Karpas-422 (cell line): ENCODE results near the gene PTGR3. TPM values are rescaled to one million over a fixed set of nuclear protein-coding genes. Genes with fewer than 3 reads are reported as not detected.

Experiments
- DNase-seq: peaks from one replicate; pipeline ENCODE4 v3.0.0-alpha.2; 2015
- H2AFZ ChIP-seq: fragments of 200-600 bp; sonication (generic); 2 replicates; pipeline ENCODE4 v1.6.1; 2014; ENCODE audit warnings: antibody characterized with exemption, low read length, mixed read lengths
- H3K27ac ChIP-seq: fragments of 200-600 bp; sonication (generic); 2 replicates; pipeline ENCODE4 v1.5.1; 2014; ENCODE audit warnings: mild to moderate bottlenecking, low read length, moderate library complexity
- H3K27me3 ChIP-seq: fragments of 200-600 bp; sonication (generic); 2 replicates; pipeline ENCODE4 v1.6.1; 2014; ENCODE audit warnings: low read length, mixed read lengths
- H3K36me3 ChIP-seq: fragments of 200-600 bp; sonication (generic); 2 replicates; pipeline ENCODE4 v1.6.1; 2014; ENCODE audit warnings: low read length, mixed read lengths; ENCODE audit not compliant: insufficient read depth
- H3K4me1 ChIP-seq: fragments of 200-600 bp; sonication (generic); 2 replicates; pipeline ENCODE4 v1.6.1; 2014; ENCODE audit warnings: mild to moderate bottlenecking, low read length, mixed read lengths
- H3K4me2 ChIP-seq: fragments of 200-600 bp; sonication (generic); 2 replicates; pipeline ENCODE4 v1.6.1; 2014; ENCODE audit warnings: low read length, low read depth, mild to moderate bottlenecking; ENCODE audit not compliant: poor library complexity, severe bottlenecking
- H3K4me3 ChIP-seq: fragments of 200-600 bp; sonication (generic); 2 replicates; pipeline ENCODE4 v1.5.1; 2014; ENCODE audit warnings: mild to moderate bottlenecking, antibody characterized with exemption, low read length, mixed read lengths
- H3K79me2 ChIP-seq: fragments of 200-600 bp; sonication (generic); 2 replicates; pipeline ENCODE4 v1.6.1; 2014; ENCODE audit warnings: mild to moderate bottlenecking, low read length, mixed read lengths
- H3K9ac ChIP-seq: fragments of 200-600 bp; sonication (generic); 2 replicates; pipeline ENCODE4 v1.6.0; 2014; ENCODE audit warnings: low read length
- H3K9me2 ChIP-seq: fragments of 200-600 bp; sonication (generic), shearing (Covaris generic); replicated peaks from 2 replicates; pipeline ENCODE4 v1.6.0; 2014; ENCODE audit warnings: mild to moderate bottlenecking, low read length, moderate library complexity; ENCODE audit not compliant: insufficient read depth
- H3K9me3 ChIP-seq: fragments of 300-700, 200-600 bp; sonication (generic); 2 replicates; pipeline ENCODE4 v1.6.1; 2014; ENCODE audit warnings: low read length, mixed read lengths
- H4K20me1 ChIP-seq: fragments of 200-600 bp; sonication (generic); 2 replicates; pipeline ENCODE4 v1.6.1; 2014; ENCODE audit warnings: mild to moderate bottlenecking, antibody characterized with exemption, low read length, low read depth; ENCODE audit not compliant: insufficient read depth
- total RNA-seq: library from RNA; depleted of rRNA; stranded (reverse); fragments of >200 nt; shearing (Covaris generic); gene quantifications from 2 replicates; pipeline ENCODE4 v1.2.3, GENCODE V29; 2014; ENCODE audit warnings: low replicate concordance

Gene PTGR3
- total RNA-seq, 1 experiment from 2014 or later = 6.6 TPM

DNA sequence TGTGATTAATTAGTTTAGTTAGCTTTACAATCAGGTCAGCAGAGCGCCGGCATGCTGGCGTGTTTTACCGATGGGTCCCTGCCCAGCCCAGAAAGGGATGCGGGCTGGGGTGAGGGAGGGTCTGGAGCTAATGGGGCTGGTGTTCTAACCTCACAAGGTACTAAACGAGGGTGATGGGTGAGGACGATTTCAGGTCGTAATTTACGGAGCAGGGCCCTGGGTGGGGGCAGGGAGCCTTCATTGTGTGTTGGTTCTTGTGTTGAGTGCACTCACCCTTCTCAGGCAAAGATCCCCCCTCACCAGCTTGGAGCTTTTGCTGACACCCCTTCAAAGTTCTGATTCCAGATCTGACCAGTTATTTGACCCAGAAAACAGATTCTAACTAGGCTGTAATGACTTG lies 39.5 kb downstream of the PTGR3 start:
- no peak overlapping the region for H2AFZ ChIP-seq
- no peak overlapping the region for H3K27ac ChIP-seq
- no peak overlapping the region for H3K4me3 ChIP-seq
- no peaks in the 10 kb centered on the region for H4K20me1 ChIP-seq
- no peak overlapping the region for H3K9ac ChIP-seq
- no peaks in the 10 kb centered on the region for H3K4me1 ChIP-seq
- no peaks in the 10 kb centered on the region for H3K79me2 ChIP-seq
- H3K36me3 ChIP-seq = no peaks in the 10 kb centered on the region
- H3K9me2 ChIP-seq = no peaks in the 10 kb centered on the region
- H3K27me3 ChIP-seq = no peaks in the 10 kb centered on the region
- H3K4me2 ChIP-seq = no peak overlapping the region
- H3K9me3 ChIP-seq = no peaks in the 10 kb centered on the region
- DNase-seq = no peak

GRCh38 chr18:75168619-75169018 lies 40.3 kb downstream of the PTGR3 start:
- Histone ChIP-seq H4K20me1 (no peaks in the 10 kb centered on the region), H3K4me3 (no peak overlapping the region), H3K9ac (no peak overlapping the region), H3K36me3 (no peaks in the 10 kb centered on the region), H3K27ac (no peak overlapping the region), H3K79me2 (no peaks in the 10 kb centered on the region), H3K27me3 (no peaks in the 10 kb centered on the region), H3K9me2 (no peaks in the 10 kb centered on the region), H3K9me3 (no peaks in the 10 kb centered on the region), H3K4me2 (no peak overlapping the region), H2AFZ (no peak overlapping the region), H3K4me1 (no peaks in the 10 kb centered on the region)
- DNase-seq = no peak

DNA sequence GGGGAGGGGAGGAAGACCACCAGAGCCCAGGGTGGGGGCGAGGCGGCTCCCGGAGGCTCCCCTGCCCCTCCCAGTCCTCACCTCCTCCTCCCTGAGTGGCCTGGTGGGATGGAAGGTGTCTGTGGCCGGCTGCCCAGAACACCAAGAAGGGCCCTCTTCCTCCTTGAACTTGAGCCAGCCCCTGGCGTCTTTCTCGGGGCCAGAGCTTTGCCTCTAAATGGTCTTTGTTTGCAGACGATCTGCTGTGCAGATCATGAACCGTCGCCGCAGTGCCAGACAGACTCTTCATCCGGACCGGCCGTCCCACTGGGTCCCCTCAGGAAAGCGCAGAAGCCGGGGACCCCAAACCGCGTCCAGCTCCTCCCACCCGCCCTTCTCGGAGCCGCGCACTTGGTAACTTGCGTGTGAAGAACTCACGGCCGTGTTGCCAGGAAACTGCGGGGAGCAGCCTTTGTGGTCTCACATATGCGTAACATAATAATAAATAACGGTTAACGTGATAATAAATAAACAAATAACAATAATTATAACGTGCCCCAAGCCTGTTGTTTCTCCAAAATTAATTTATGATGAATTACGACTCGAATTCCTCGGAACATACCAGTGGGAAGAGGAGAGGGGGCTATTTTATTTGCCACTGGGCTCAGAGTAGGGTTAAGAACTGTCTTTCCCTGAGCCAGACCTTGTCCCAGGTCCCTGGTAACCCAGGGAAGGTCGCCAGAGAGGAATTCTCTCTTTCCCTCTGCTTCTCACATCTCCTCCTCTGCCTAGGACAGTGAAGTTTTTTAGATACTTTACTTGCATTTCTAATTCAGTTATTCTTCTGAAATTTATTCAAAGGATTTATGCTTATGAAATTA lies 41.0 kb downstream of the PTGR3 start:
- no peak for DNase-seq
- Histone ChIP-seq H3K9ac (no peak overlapping the region), H2AFZ (no peak overlapping the region), H3K4me3 (no peak overlapping the region), H3K36me3 (no peaks in the 10 kb centered on the region), H3K79me2 (no peaks in the 10 kb centered on the region), H4K20me1 (no peaks in the 10 kb centered on the region), H3K4me1 (no peaks in the 10 kb centered on the region), H3K27ac (no peak overlapping the region), H3K4me2 (no peak overlapping the region), H3K9me2 (no peaks in the 10 kb centered on the region), H3K9me3 (no peaks in the 10 kb centered on the region), H3K27me3 (no peaks in the 10 kb centered on the region)

GRCh38 chr18:75167137-75167536 lies 41.8 kb downstream of the PTGR3 start:
- no peaks in the 10 kb centered on the region for H3K79me2 ChIP-seq
- no peak for DNase-seq
- no peaks in the 10 kb centered on the region for H3K27me3 ChIP-seq
- H4K20me1 ChIP-seq = no peaks in the 10 kb centered on the region
- no peak overlapping the region for H3K9ac ChIP-seq
- H3K4me3 ChIP-seq = no peak overlapping the region
- H2AFZ ChIP-seq = no peak overlapping the region
- no peaks in the 10 kb centered on the region for H3K9me2 ChIP-seq
- H3K27ac ChIP-seq = no peak overlapping the region
- H3K4me2 ChIP-seq = no peak overlapping the region
- H3K36me3 ChIP-seq = no peaks in the 10 kb centered on the region
- H3K4me1 ChIP-seq = no peaks in the 10 kb centered on the region
- H3K9me3 ChIP-seq = no peaks in the 10 kb centered on the region

DNA sequence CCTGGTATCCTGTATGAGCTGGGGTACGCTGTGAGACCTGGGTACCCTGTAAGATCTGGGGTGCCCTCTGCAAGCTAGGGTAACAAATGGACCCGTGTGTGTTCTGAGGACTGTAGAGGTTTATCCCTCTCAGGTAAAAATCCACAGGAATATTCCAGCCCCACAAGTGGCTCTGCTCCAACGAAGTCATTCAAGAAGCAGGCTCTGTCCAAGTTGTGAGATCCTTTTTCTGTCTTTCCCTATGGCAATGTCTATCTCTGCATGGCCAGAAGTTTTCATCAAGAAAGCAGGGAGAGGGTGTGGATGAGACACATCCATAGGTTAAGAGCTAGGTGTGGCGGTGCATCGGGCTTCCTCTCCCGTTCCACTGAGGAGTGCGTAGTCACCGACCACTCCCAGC lies 43.0 kb downstream of the PTGR3 start:
- no peaks in the 10 kb centered on the region for H3K79me2 ChIP-seq
- H3K9me2 ChIP-seq = no peaks in the 10 kb centered on the region
- DNase-seq = no peak
- no peak overlapping the region for H3K4me2 ChIP-seq
- H3K27me3 ChIP-seq = no peaks in the 10 kb centered on the region
- no peak overlapping the region for H3K9ac ChIP-seq
- no peak overlapping the region for H3K27ac ChIP-seq
- no peaks in the 10 kb centered on the region for H4K20me1 ChIP-seq
- no peaks in the 10 kb centered on the region for H3K36me3 ChIP-seq
- H2AFZ ChIP-seq = no peak overlapping the region
- H3K4me1 ChIP-seq = peaks cover 5% of the 10 kb centered on the region
- no peaks in the 10 kb centered on the region for H3K9me3 ChIP-seq
- no peak overlapping the region for H3K4me3 ChIP-seq

DNA sequence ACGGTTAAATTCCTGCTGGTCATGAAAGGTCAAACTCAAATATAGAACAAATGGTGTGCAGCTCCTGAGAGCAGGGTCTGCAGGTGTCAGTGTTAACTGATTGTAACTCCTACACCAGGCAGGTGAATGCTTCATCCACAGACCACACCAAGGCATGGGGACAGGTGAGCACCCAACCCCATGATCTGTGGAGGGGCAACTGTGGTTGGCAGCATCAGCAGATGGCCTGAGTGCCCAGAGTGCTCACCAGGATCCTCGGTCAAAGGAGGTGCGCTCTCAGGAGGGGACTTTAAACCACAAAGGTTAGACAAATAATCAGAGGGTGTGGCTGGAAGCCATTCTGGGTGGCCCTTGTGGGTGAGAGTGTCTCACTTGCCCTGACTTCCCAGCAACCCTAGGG lies 44.5 kb downstream of the PTGR3 start:
- no peak for DNase-seq
- Histone ChIP-seq H3K9ac (no peak overlapping the region), H3K9me2 (no peaks in the 10 kb centered on the region), H3K36me3 (no peaks in the 10 kb centered on the region), H4K20me1 (no peaks in the 10 kb centered on the region), H3K9me3 (no peaks in the 10 kb centered on the region), H3K4me1 (peaks cover 8% of the 10 kb centered on the region), H2AFZ (no peak overlapping the region), H3K27ac (no peak overlapping the region), H3K79me2 (no peaks in the 10 kb centered on the region), H3K27me3 (no peaks in the 10 kb centered on the region), H3K4me3 (no peak overlapping the region), H3K4me2 (no peak overlapping the region)

DNA sequence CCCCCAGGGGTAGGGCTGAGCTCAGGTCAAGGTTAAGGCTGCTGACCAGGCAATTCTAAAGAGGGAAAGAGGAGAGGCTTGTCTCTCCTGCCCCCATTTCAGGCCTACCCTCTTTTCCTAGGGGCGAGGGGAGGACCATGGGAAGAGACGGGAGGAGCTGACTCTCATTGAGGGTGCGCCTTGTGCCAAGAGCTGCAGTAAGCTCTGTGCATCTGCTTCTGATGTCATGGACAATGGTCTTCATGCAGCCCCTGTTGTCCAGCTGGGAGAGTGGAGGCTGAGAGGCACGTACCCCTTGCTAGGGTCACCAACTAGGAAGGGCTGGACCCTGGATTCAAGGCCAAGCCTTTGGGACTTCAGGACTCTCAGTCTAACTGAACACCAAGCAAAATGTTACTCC lies 45.2 kb downstream of the PTGR3 start:
- no peak overlapping the region for H3K9ac ChIP-seq
- no peaks in the 10 kb centered on the region for H3K79me2 ChIP-seq
- H4K20me1 ChIP-seq = no peaks in the 10 kb centered on the region
- H3K9me2 ChIP-seq = no peaks in the 10 kb centered on the region
- no peak overlapping the region for H3K4me3 ChIP-seq
- no peaks in the 10 kb centered on the region for H3K9me3 ChIP-seq
- no peak overlapping the region for H3K27ac ChIP-seq
- no peaks in the 10 kb centered on the region for H3K27me3 ChIP-seq
- H3K4me1 ChIP-seq = peaks cover 8% of the 10 kb centered on the region
- H3K36me3 ChIP-seq = no peaks in the 10 kb centered on the region
- DNase-seq = no peak
- H2AFZ ChIP-seq = no peak overlapping the region
- H3K4me2 ChIP-seq = no peak overlapping the region

- H3K4me3 ChIP-seq = no peak overlapping the region
- no peak overlapping the region for H3K9ac ChIP-seq
- H3K9me2 ChIP-seq = no peaks in the 10 kb centered on the region
- H3K79me2 ChIP-seq = no peaks in the 10 kb centered on the region
- H4K20me1 ChIP-seq = no peaks in the 10 kb centered on the region
- no peaks in the 10 kb centered on the region for H3K36me3 ChIP-seq
- no peak overlapping the region for H3K27ac ChIP-seq
- H2AFZ ChIP-seq = no peak overlapping the region
- no peaks in the 10 kb centered on the region for H3K9me3 ChIP-seq
- no peak for DNase-seq
- H3K4me2 ChIP-seq = no peak overlapping the region
- H3K27me3 ChIP-seq = no peaks in the 10 kb centered on the region
- peaks cover 8% of the 10 kb centered on the region for H3K4me1 ChIP-seq
Measured at GRCh38 chr18:75162978-75163377, 46.0 kb downstream of the PTGR3 start.
